Measurements from ENCODE around the gene KLHL21. TPM values are rescaled to one million over a fixed set of nuclear protein-coding genes. Genes with fewer than 3 reads are reported as not detected.

Gene KLHL21
- total and polyA plus RNA-seq, 9 of the 15 experiments (the other 6 are each of a cell fraction or from before 2014, with no cell fraction given), result 2.1 to 42.1 (median 17.5) TPM

- TF ChIP-seq CHD7 (IDR thresholded peaks at IDR 0.05; ENCODE audit: low read depth, low read length) (no peak), HDAC1 (IDR thresholded peaks at IDR 0.05) (peak in 1 of 2 experiments; percentile 77; a peak in 2 of 4 replicates), NRF1 (conservative IDR thresholded peaks at IDR 0.05 in 1 of 2, IDR thresholded peaks at IDR 0.05 in 1 of 2) (no peak; a peak in 2 of 4 replicates), TBP (optimal IDR thresholded peaks at IDR 0.05; ENCODE audit: low read depth, low read length) (peak; percentile 95), HNRNPL (IDR thresholded peaks at IDR 0.05; ENCODE audit: low read depth, low read length) (no peak; the same call in 1 of the 2 replicates), ELF1 (tag; IDR thresholded peaks at IDR 0.05) (peak; percentile 39; the same call in 1 of the 2 replicates), RBM14 (IDR thresholded peaks at IDR 0.05; ENCODE audit: borderline replicate concordance, insufficient read depth, low read depth, low read length) (peak; percentile 94; the same call in 1 of the 2 replicates), ASH1L (IDR thresholded peaks at IDR 0.05; ENCODE audit: borderline replicate concordance, low read depth, partially characterized antibody) (no peak), MAZ (CRISPR knock-in tag; conservative IDR thresholded peaks at IDR 0.05 in 1 of 2, IDR thresholded peaks at IDR 0.05 in 1 of 2) (peak; percentile 88 to 96), ZNF583 (CRISPR knock-in tag; IDR thresholded peaks at IDR 0.05) (no peak), FOXO4 (CRISPR knock-in tag; IDR thresholded peaks at IDR 0.05) (no peak)
- TF ChIP-seq, protein P1, sequence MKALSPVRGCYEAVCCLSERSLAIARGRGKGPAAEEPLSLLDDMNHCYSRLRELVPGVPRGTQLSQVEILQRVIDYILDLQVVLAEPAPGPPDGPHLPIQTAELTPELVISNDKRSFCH (CRISPR knock-in tag; IDR thresholded peaks at IDR 0.05), result no peak
- TF ChIP-seq, protein P1 (tag; IDR thresholded peaks at IDR 0.05), result peak; percentile 63; the same call in 1 of the 2 replicates
These were observed 48.4 kb downstream of the KLHL21 start, which contains the start of gene NOL9 (continued) for GRCh38 chr1:6554031-6554906.
